Transverse colon (tissue), 3 donors: ENCODE data around the gene VPS33A.

Source experiments
- CTCF ChIP-seq, 5 experiments: fragments of 200-600 bp in 3 of 5; fragments of 450-650 bp in 2 of 5; sonication (generic) in 3 of 5; IDR thresholded peaks; 1 replicate in 2 of 5; 2 replicates in 3 of 5; pipeline ENCODE4 v1.5.1; 2016 to 2017; ENCODE audit warnings: antibody characterized with exemption in 5 of 5, inconsistent platforms in 3 of 5, mild to moderate bottlenecking in 2 of 5, moderate library complexity in 1 of 5
- POLR2A ChIP-seq: fragments of 450-650 bp; IDR thresholded peaks from one replicate; pipeline ENCODE4 v1.6.1; 2016; ENCODE audit warnings: antibody characterized with exemption, mild to moderate bottlenecking, moderate library complexity

GRCh38 chr12:122283680-122284079 is 17.4 kb upstream of the VPS33A start:
- TF ChIP-seq POLR2A (no peak), CTCF (IDR thresholded peaks at IDR 0.05) (no peak)
